ENCODE data around the gene DOLK. TPM values are rescaled to one million over a fixed set of nuclear protein-coding genes. Genes with fewer than 3 reads are reported as not detected.
A peak's percentile ranks its signal among the peaks of the same experiment; 100 is the strongest.
"Not testable (repeated sequence)": the region's sequence is repeated elsewhere in the genome, so short reads cannot be mapped to it uniquely, and the experiment has no call there.

Gene DOLK
- total and polyA plus RNA-seq, 10 donors: 5.3 to 16.3 (median 10.9) TPM

DNA sequence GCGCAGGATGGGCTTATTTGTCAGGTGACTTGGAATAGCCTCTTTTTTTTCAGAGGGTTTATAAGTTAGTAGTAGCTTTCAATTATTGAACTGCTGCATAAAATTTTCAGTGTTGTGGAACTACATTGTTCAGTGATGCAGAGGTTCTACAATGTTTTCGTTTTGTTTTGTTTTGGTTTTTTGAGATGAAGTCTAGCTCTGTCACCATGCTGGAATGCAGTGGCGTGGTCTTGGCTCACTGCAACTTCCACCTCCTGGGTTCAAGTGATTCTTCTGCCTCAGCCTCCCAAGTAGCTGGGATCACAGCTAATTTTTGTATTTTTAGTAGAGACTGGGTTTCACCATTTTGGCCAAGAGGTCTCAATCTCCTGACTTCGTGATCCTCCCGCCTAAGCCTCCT, 22.1 kb upstream of the DOLK start:
- Histone ChIP-seq H3K4me1 (no peaks in the 10 kb centered on the region), H3K27me3 (replicated peaks in 1 of 7) (no peaks in the 10 kb centered on the region), H3K9me3 (no peaks in the 10 kb centered on the region), H3K27ac (no peak overlapping the region), H3K4me3 (no peak overlapping the region), H3K36me3 (peaks cover 0 to 100% (median 69%) of the 10 kb centered on the region in 6 donors)
- no peak for DNase-seq
- TF ChIP-seq POLR2AphosphoS5 (IDR thresholded peaks at IDR 0.05) (no peak), POLR2A (IDR thresholded peaks at IDR 0.05) (no peak), CTCF (IDR thresholded peaks at IDR 0.05 in 8 of 11, conservative IDR thresholded peaks at IDR 0.05 in 3 of 11) (no peak)
- intact Hi-C loops (cut with DNase I; ENCODE audit: low total_unique reads): no loop called here
- 95 to 99% (median 96%) methylated on average over 5 of the region's 5 CpGs for WGBS, 5 donors

- peaks cover 0 to 100% (median 74%) of the 10 kb centered on the region in 6 donors for H3K36me3 ChIP-seq
- H3K9me3 ChIP-seq; DNase-seq; H3K27me3 ChIP-seq (replicated peaks in 1 of 7); intact Hi-C loops (cut with DNase I; ENCODE audit: low total_unique reads); H3K27ac ChIP-seq; H3K4me1 ChIP-seq; H3K4me3 ChIP-seq: not testable (repeated sequence)
- 93 to 100% (median 97%) methylated on average over 9 of the region's 9 CpGs for WGBS, 5 donors
Observed at GRCh38 chr9:128961403-128961802, 14.0 kb upstream of the DOLK start.

- no peaks in the 10 kb centered on the region for H3K27me3 ChIP-seq (replicated peaks in 1 of 7)
- 0 to 4% (median 0%) methylated on average over 8 to 20 of the region's 20 CpGs for WGBS, 5 donors
- peaks cover 13 to 81% (median 48%) of the 10 kb centered on the region in 6 donors for H3K4me1 ChIP-seq
- peak overlapping the region; percentile 80 to 95 (median 89) for H3K4me3 ChIP-seq
- DNase-seq: no peak
- peaks cover 0 to 52% (median 7%) of the 10 kb centered on the region in 6 donors for H3K36me3 ChIP-seq
- intact Hi-C loops (cut with DNase I; ENCODE audit: low total_unique reads): no loop called here
- peak overlapping the region; percentile 80 to 96 (median 93) for H3K27ac ChIP-seq
- TF ChIP-seq POLR2A (IDR thresholded peaks at IDR 0.05) (no peak), POLR2AphosphoS5 (IDR thresholded peaks at IDR 0.05) (no peak), CTCF (IDR thresholded peaks at IDR 0.05 in 8 of 11, conservative IDR thresholded peaks at IDR 0.05 in 3 of 11) (no peak)
- H3K9me3 ChIP-seq: no peaks in the 10 kb centered on the region
Observed at GRCh38 chr9:128947277-128947526, 201 bp downstream of the DOLK start.

DNA sequence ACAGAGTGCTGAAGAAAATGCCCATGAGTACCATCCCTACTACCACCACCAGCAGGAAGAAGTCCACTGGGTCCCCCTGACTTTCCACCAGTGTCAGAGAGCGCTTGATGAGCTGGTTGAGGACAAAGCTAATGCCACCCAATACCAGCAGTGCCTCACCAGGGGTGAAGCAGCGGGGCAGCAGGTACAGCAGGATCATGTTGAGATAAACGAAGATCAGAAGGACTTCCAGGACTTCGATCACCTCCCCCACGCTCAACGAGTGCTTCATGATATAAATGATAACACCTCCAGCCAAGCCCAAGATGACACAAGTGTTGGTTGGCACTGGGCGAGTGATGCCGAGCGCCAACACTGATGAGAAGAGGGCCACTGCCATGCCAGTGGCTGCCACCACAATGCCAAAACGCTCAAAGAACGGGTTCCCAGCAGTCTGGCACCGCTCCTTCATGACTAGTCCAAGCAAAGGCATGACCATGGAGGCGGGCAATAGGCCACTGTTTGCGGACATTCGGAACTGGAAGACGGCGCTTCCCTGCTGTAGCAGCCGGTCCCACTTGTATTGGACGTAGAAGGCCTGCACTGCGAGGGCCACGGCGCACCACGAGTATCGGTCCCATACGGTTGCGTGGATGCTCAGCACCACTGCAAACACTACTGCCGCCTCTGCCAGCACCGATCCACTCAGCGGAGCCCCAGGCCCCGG, 679 bp downstream of the DOLK start:
- peak overlapping the region; percentile 80 to 95 (median 89) for H3K4me3 ChIP-seq
- H3K9me3 ChIP-seq: no peaks in the 10 kb centered on the region
- H3K27me3 ChIP-seq (replicated peaks in 1 of 7): no peaks in the 10 kb centered on the region
- TF ChIP-seq POLR2A (IDR thresholded peaks at IDR 0.05) (no peak), POLR2AphosphoS5 (IDR thresholded peaks at IDR 0.05) (no peak), CTCF (IDR thresholded peaks at IDR 0.05 in 8 of 11, conservative IDR thresholded peaks at IDR 0.05 in 3 of 11) (no peak)
- peaks cover 15 to 86% (median 50%) of the 10 kb centered on the region in 6 donors for H3K4me1 ChIP-seq
- WGBS, 5 donors: 30 to 45% (median 34%) methylated on average over 23 to 30 of the region's 30 CpGs
- intact Hi-C loops (cut with DNase I; ENCODE audit: low total_unique reads): no loop called here
- peak overlapping the region; percentile 80 to 96 (median 93) for H3K27ac ChIP-seq
- peaks cover 0 to 47% (median 3%) of the 10 kb centered on the region in 6 donors for H3K36me3 ChIP-seq
- DNase-seq: no peak

Measured in spleen (tissue), 11 donors.